GM23338 (cell line): ENCODE data around the gene GLRA2. TPM values are rescaled to one million over a fixed set of nuclear protein-coding genes. Genes with fewer than 3 reads are reported as not detected.
"Not testable (repeated sequence)": the region's sequence is repeated elsewhere in the genome, so short reads cannot be mapped to it uniquely, and the experiment has no call there.

Source experiments
- ATAC-seq: fragments of 200-7000 bp; cut with Tn5 transposase; 3 replicates; pipeline ENCODE4 v1.9.1; 2020
- DNase-seq: peaks from one replicate; pipeline ENCODE4 v3.0.0-alpha.2; 2015; ENCODE audit warnings: low spot score
- H2AFZ ChIP-seq: fragments of 200-600 bp; sonication (generic); 2 replicates; pipeline ENCODE4 v1.8.0; 2016; ENCODE audit warnings: antibody characterized with exemption, mild to moderate bottlenecking, moderate library complexity
- H3F3A ChIP-seq: fragments of 200-600 bp; sonication (generic); replicated peaks from 2 replicates; pipeline ENCODE4 v1.8.0; 2017; ENCODE audit warnings: antibody characterized with exemption, mixed run types, low read depth
- H3K27ac ChIP-seq: fragments of 200-600 bp; sonication (generic); 2 replicates; pipeline ENCODE4 v1.6.1; 2016; ENCODE audit warnings: low read depth
- H3K27me3 ChIP-seq: fragments of 200-600 bp; sonication (generic); 2 replicates; pipeline ENCODE4 v1.8.0; 2016; ENCODE audit warnings: mild to moderate bottlenecking, mixed run types, moderate library complexity; ENCODE audit not compliant: insufficient read depth
- H3K36me3 ChIP-seq: fragments of 200-600 bp; sonication (generic); 2 replicates; pipeline ENCODE4 v1.8.0; 2016; ENCODE audit warnings: mild to moderate bottlenecking; ENCODE audit not compliant: insufficient read depth
- H3K4me1 ChIP-seq: fragments of 200-600 bp; sonication (generic); 2 replicates; pipeline ENCODE4 v1.8.0; 2016; ENCODE audit warnings: mild to moderate bottlenecking, moderate library complexity; ENCODE audit not compliant: insufficient read depth
- H3K4me2 ChIP-seq: fragments of 200-600 bp; sonication (generic); 2 replicates; pipeline ENCODE4 v1.7.1; 2017; ENCODE audit warnings: mixed run types
- H3K4me3 ChIP-seq: fragments of 200-600 bp; sonication (generic); 2 replicates; pipeline ENCODE4 v1.6.1; 2016; ENCODE audit warnings: mixed run types
- H3K79me2 ChIP-seq: fragments of 200-600 bp; sonication (generic); replicated peaks from 2 replicates; pipeline ENCODE4 v1.8.0; 2017; ENCODE audit warnings: mild to moderate bottlenecking; ENCODE audit not compliant: insufficient read depth
- H3K9me2 ChIP-seq: fragments of 200-600 bp; sonication (generic); 2 replicates; pipeline ENCODE4 v1.8.0; 2017; ENCODE audit not compliant: insufficient read depth
- H4K20me1 ChIP-seq: fragments of 200-600 bp; sonication (generic); replicated peaks from 2 replicates; pipeline ENCODE4 v1.8.0; 2017; ENCODE audit warnings: mild to moderate bottlenecking; ENCODE audit not compliant: insufficient read depth
- H3K27ac Mint-ChIP-seq: 2 replicates; pipeline ENCODE4 v1.8.0; 2020; ENCODE audit warnings: inconsistent platforms, mild to moderate bottlenecking, moderate library complexity, mixed read lengths
- H3K27me3 Mint-ChIP-seq: 3 replicates; pipeline ENCODE4 v1.8.0; 2022; ENCODE audit warnings: low read depth, mild to moderate bottlenecking, moderate library complexity, mixed read lengths, inconsistent platforms; ENCODE audit not compliant: insufficient read depth, poor library complexity
- H3K36me3 Mint-ChIP-seq: 3 replicates; pipeline ENCODE4 v1.8.0; 2021; ENCODE audit warnings: low read depth, mild to moderate bottlenecking, inconsistent platforms, moderate library complexity, mixed read lengths
- H3K4me1 Mint-ChIP-seq: 3 replicates; pipeline ENCODE4 v1.8.0; 2020; ENCODE audit warnings: mild to moderate bottlenecking, inconsistent platforms, mixed read lengths
- H3K4me3 Mint-ChIP-seq: 3 replicates; pipeline ENCODE4 v1.8.0; 2021; ENCODE audit warnings: moderate library complexity, mild to moderate bottlenecking, inconsistent platforms, mixed read lengths
- H3K9me3 Mint-ChIP-seq: 3 replicates; pipeline ENCODE4 v1.8.0; 2020; ENCODE audit warnings: moderate library complexity, mild to moderate bottlenecking, inconsistent platforms, mixed read lengths
- CREB1 ChIP-seq: fragments of 250-450 bp; sonication (Bioruptor Pico); IDR thresholded peaks from 2 replicates; pipeline ENCODE4 v1.5.0; 2020; ENCODE audit warnings: low read depth, mild to moderate bottlenecking, moderate library complexity
- EZH2 ChIP-seq: fragments of 200-600 bp; sonication (generic); IDR thresholded peaks from one replicate; pipeline ENCODE4 v1.8.0; 2017; ENCODE audit warnings: antibody characterized with exemption, mild to moderate bottlenecking, low read depth; ENCODE audit not compliant: unreplicated experiment
- EZH2phosphoT487 ChIP-seq: fragments of 200-600 bp; sonication (generic); IDR thresholded peaks from one replicate; pipeline ENCODE4 v1.8.1; 2018; ENCODE audit warnings: antibody characterized with exemption; ENCODE audit not compliant: unreplicated experiment
- JUNB ChIP-seq: IDR thresholded peaks from one replicate; pipeline ENCODE4 v1.6.1; 2016; ENCODE audit warnings: antibody characterized with exemption; ENCODE audit not compliant: unreplicated experiment
- NANOG ChIP-seq: IDR thresholded peaks from 2 replicates; pipeline ENCODE4 v1.6.1; 2016; ENCODE audit warnings: antibody characterized with exemption, borderline replicate concordance
- STAT1 ChIP-seq: IDR thresholded peaks from one replicate; pipeline ENCODE4 v1.6.1; 2016; ENCODE audit warnings: antibody characterized with exemption; ENCODE audit not compliant: unreplicated experiment
- ZNF331 ChIP-seq: fragments of 250-450 bp; sonication (Bioruptor Pico); IDR thresholded peaks from 2 replicates; pipeline ENCODE4 v1.5.0; 2020; ENCODE audit warnings: low read depth, mild to moderate bottlenecking, moderate library complexity
- polyA plus RNA-seq: library from polyadenylated mRNA; unstranded; fragments of >200 nt; fragmentation: Nextera tagmentation; extraction: Ambion mirVana; gene quantifications from 2 replicates; pipeline ENCODE4 v1.2.1, GENCODE V29; 2016
- total RNA-seq: library from RNA; depleted of rRNA; stranded (reverse); fragments of >200 nt; shearing (Covaris generic); gene quantifications from 2 replicates; pipeline ENCODE4 v1.2.3, GENCODE V29; 2014

Gene GLRA2
- total and polyA plus RNA-seq, 2 experiments from 2014 or later = not detected

- no peak overlapping the region for H2AFZ ChIP-seq
- ATAC-seq = no peak
- H4K20me1 ChIP-seq = no peaks in the 10 kb centered on the region
- no peak overlapping the region for H3K4me2 ChIP-seq
- no peak overlapping the region for H3K27ac ChIP-seq
- Mint-ChIP-seq H3K4me3 (no peak overlapping the region), H3K36me3 (no peaks in the 10 kb centered on the region), H3K27ac (no peak overlapping the region), H3K27me3 (peaks cover 3% of the 10 kb centered on the region), H3K9me3 (no peaks in the 10 kb centered on the region), H3K4me1 (no peaks in the 10 kb centered on the region)
- TF ChIP-seq ZNF331 (CRISPR knock-in tag) (no peak), CREB1 (no peak), EZH2 (no peak)
- no peaks in the 10 kb centered on the region; the same call in 1 of the 2 replicates for H3K9me2 ChIP-seq
- no peaks in the 10 kb centered on the region for H3K27me3 ChIP-seq
- DNase-seq = no peak
- no peaks in the 10 kb centered on the region for H3K36me3 ChIP-seq
- H3F3A ChIP-seq = no peaks in the 10 kb centered on the region
- H3K79me2 ChIP-seq = no peaks in the 10 kb centered on the region
- no peaks in the 10 kb centered on the region for H3K4me1 ChIP-seq
- H3K4me3 ChIP-seq = no peak overlapping the region
Observed at GRCh38 chrX:14675500-14675899, 146.2 kb downstream of the GLRA2 start.

- no peaks in the 10 kb centered on the region for H3K27me3 ChIP-seq
- no peaks in the 10 kb centered on the region for H3K4me1 ChIP-seq
- no peak for DNase-seq
- no peak overlapping the region for H3K27ac Mint-ChIP-seq
- no peak overlapping the region for H3K27ac ChIP-seq
- no peak overlapping the region for H3K4me3 Mint-ChIP-seq
- H3K9me3 Mint-ChIP-seq = no peaks in the 10 kb centered on the region
- peaks cover 3% of the 10 kb centered on the region for H3K27me3 Mint-ChIP-seq
- ATAC-seq = no peak
- no peaks in the 10 kb centered on the region for H3K36me3 ChIP-seq
- H2AFZ ChIP-seq = no peak overlapping the region
- no peaks in the 10 kb centered on the region for H3K79me2 ChIP-seq
- H3K9me2 ChIP-seq = no peaks in the 10 kb centered on the region; the same call in 1 of the 2 replicates
- H3F3A ChIP-seq = no peaks in the 10 kb centered on the region
- H3K4me2 ChIP-seq = no peak overlapping the region
- no peaks in the 10 kb centered on the region for H3K36me3 Mint-ChIP-seq
- no peaks in the 10 kb centered on the region for H4K20me1 ChIP-seq
- H3K4me3 ChIP-seq = no peak overlapping the region
- H3K4me1 Mint-ChIP-seq = no peaks in the 10 kb centered on the region
- TF ChIP-seq CREB1 = no peak
- no peak for TF ChIP-seq EZH2phosphoT487
- TF ChIP-seq JUNB = no peak
- no peak for TF ChIP-seq STAT1
- TF ChIP-seq NANOG = no peak
Observed at GRCh38 chrX:14676431-14676830, 147.1 kb downstream of the GLRA2 start.

GRCh38 chrX:14688331-14688730, 159.0 kb downstream of the GLRA2 start:
- not testable (repeated sequence) for H3K27me3 Mint-ChIP-seq, DNase-seq, ATAC-seq, H3K9me2 ChIP-seq, H2AFZ ChIP-seq, H3K79me2 ChIP-seq, H3F3A ChIP-seq, H3K4me1 Mint-ChIP-seq, H4K20me1 ChIP-seq, H3K27ac Mint-ChIP-seq, H3K4me3 Mint-ChIP-seq, H3K27ac ChIP-seq, H3K36me3 ChIP-seq, H3K4me2 ChIP-seq, H3K4me3 ChIP-seq, H3K4me1 ChIP-seq, H3K27me3 ChIP-seq
- H3K9me3 Mint-ChIP-seq = peaks cover 12% of the 10 kb centered on the region; the same call in 2 of the 3 replicates
- H3K36me3 Mint-ChIP-seq = peaks cover 28% of the 10 kb centered on the region; the same call in 2 of the 3 replicates
